MM.1S (cell line): Measurements from ENCODE around the gene ANKRD61.

Source experiments
- DNase-seq: peaks from one replicate; pipeline ENCODE4 v3.0.0-alpha.2; 2015
- H2AFZ ChIP-seq: fragments of 300-600 bp; sonication (generic); 2 replicates; pipeline ENCODE4 v1.6.0; 2016; ENCODE audit warnings: antibody characterized with exemption, low read length
- H3F3A ChIP-seq: fragments of 300-600 bp; sonication (generic); 2 replicates; pipeline ENCODE4 v1.6.1; 2016; ENCODE audit warnings: mild to moderate bottlenecking, antibody characterized with exemption, low read length, moderate library complexity, mixed read lengths; ENCODE audit not compliant: insufficient read depth
- H3K27ac ChIP-seq: fragments of 300-600 bp; sonication (generic); 2 replicates; pipeline ENCODE4 v1.5.1; 2016; ENCODE audit warnings: mild to moderate bottlenecking, low read length
- H3K27me3 ChIP-seq: fragments of 300-600 bp; sonication (generic); replicated peaks from 2 replicates; pipeline ENCODE4 v1.6.0; 2016; ENCODE audit warnings: low read length; ENCODE audit not compliant: insufficient read depth
- H3K36me3 ChIP-seq: fragments of 300-600 bp; sonication (generic); replicated peaks from 2 replicates; pipeline ENCODE4 v1.6.1; 2016; ENCODE audit warnings: mild to moderate bottlenecking, low read length, mixed read lengths; ENCODE audit not compliant: insufficient read depth
- H3K4me1 ChIP-seq: fragments of 300-600 bp; sonication (generic); 2 replicates; pipeline ENCODE4 v1.6.1; 2016; ENCODE audit warnings: low read length, mixed read lengths
- H3K4me2 ChIP-seq: fragments of 300-600 bp; sonication (generic); 2 replicates; pipeline ENCODE4 v1.6.0; 2016; ENCODE audit warnings: low read depth, low read length
- H3K4me3 ChIP-seq: fragments of 300-600 bp; sonication (generic); 2 replicates; pipeline ENCODE4 v1.5.1; 2016; ENCODE audit warnings: low read length, mixed read lengths
- H3K79me2 ChIP-seq: fragments of 300-600 bp; sonication (generic); 2 replicates; pipeline ENCODE4 v1.6.1; 2016; ENCODE audit warnings: mixed run types, low read length, mixed read lengths
- H3K9ac ChIP-seq: fragments of 300-600 bp; sonication (generic); 2 replicates; pipeline ENCODE4 v1.6.1; 2016; ENCODE audit warnings: low read length, mixed read lengths
- H3K9me2 ChIP-seq: fragments of 300-600 bp; sonication (generic); replicated peaks from 2 replicates; pipeline ENCODE4 v1.6.1; 2016; ENCODE audit warnings: mild to moderate bottlenecking, low read length, mixed read lengths; ENCODE audit not compliant: insufficient read depth
- H3K9me3 ChIP-seq: fragments of 300-600 bp; sonication (generic); replicated peaks from 2 replicates; pipeline ENCODE4 v1.6.1; 2016; ENCODE audit warnings: mild to moderate bottlenecking, low read length, mixed read lengths; ENCODE audit not compliant: insufficient read depth
- H4K20me1 ChIP-seq: fragments of 300-600 bp; sonication (generic); 2 replicates; pipeline ENCODE4 v1.6.1; 2016; ENCODE audit warnings: mild to moderate bottlenecking, low read length, moderate library complexity, mixed read lengths; ENCODE audit not compliant: insufficient read depth
- CTCF ChIP-seq: fragments of 300-600 bp; sonication (generic); IDR thresholded peaks from 2 replicates; pipeline ENCODE4 v1.5.1; 2016; ENCODE audit warnings: antibody characterized with exemption, low read length, mixed read lengths
- EZH2 ChIP-seq: fragments of 300-600 bp; sonication (generic); optimal IDR thresholded peaks from 2 replicates; pipeline ENCODE3; 2017; ENCODE audit warnings: low read depth, mild to moderate bottlenecking, antibody characterized with exemption, low read length, mixed read lengths
- EZH2phosphoT487 ChIP-seq: fragments of 300-600 bp; sonication (generic); IDR thresholded peaks from 2 replicates; pipeline ENCODE4 v1.6.1; 2018; ENCODE audit warnings: antibody characterized with exemption, low read length

The ANKRD61 gene

GRCh38 chr7:6012355-6013104, 18.6 kb upstream of the ANKRD61 start:
- Histone ChIP-seq H3K36me3 (peaks cover 4% of the 10 kb centered on the region; the same call in 1 of the 2 replicates), H3K9me3 (no peaks in the 10 kb centered on the region), H3K27me3 (no peaks in the 10 kb centered on the region), H2AFZ (no peak overlapping the region), H3K79me2 (peaks cover 54% of the 10 kb centered on the region), H3K4me1 (no peaks in the 10 kb centered on the region), H3K4me3 (no peak overlapping the region), H3K27ac (no peak overlapping the region), H4K20me1 (no peaks in the 10 kb centered on the region), H3K4me2 (no peak overlapping the region), H3K9me2 (no peaks in the 10 kb centered on the region), H3K9ac (no peak overlapping the region), H3F3A (peaks cover 5% of the 10 kb centered on the region; the same call in 1 of the 2 replicates)
- DNase-seq: no peak
- no peak for TF ChIP-seq EZH2

GRCh38 chr7:6015917-6016652, 15.1 kb upstream of the ANKRD61 start:
- no peak overlapping the region for H3K9ac ChIP-seq
- no peaks in the 10 kb centered on the region for H3K4me1 ChIP-seq
- no peak overlapping the region for H2AFZ ChIP-seq
- no peaks in the 10 kb centered on the region for H4K20me1 ChIP-seq
- no peaks in the 10 kb centered on the region for H3K9me2 ChIP-seq
- DNase-seq: no peak
- peaks cover 2% of the 10 kb centered on the region; the same call in 1 of the 2 replicates for H3F3A ChIP-seq
- TF ChIP-seq EZH2 (no peak), EZH2phosphoT487 (no peak), CTCF (no peak)
- H3K79me2 ChIP-seq: peaks cover 34% of the 10 kb centered on the region
- no peaks in the 10 kb centered on the region for H3K27me3 ChIP-seq
- H3K4me3 ChIP-seq: no peak overlapping the region
- no peak overlapping the region for H3K4me2 ChIP-seq
- H3K36me3 ChIP-seq: peaks cover 4% of the 10 kb centered on the region; the same call in 1 of the 2 replicates
- no peaks in the 10 kb centered on the region for H3K9me3 ChIP-seq
- no peak overlapping the region for H3K27ac ChIP-seq

- H3K9me3 ChIP-seq: no peaks in the 10 kb centered on the region
- no peak overlapping the region for H3K9ac ChIP-seq
- H3K4me2 ChIP-seq: no peak overlapping the region
- no peak overlapping the region for H3K27ac ChIP-seq
- peaks cover 4% of the 10 kb centered on the region; the same call in 1 of the 2 replicates for H3K36me3 ChIP-seq
- no peaks in the 10 kb centered on the region for H3K9me2 ChIP-seq
- H3K27me3 ChIP-seq: no peaks in the 10 kb centered on the region
- no peak overlapping the region for H2AFZ ChIP-seq
- no peaks in the 10 kb centered on the region for H3K4me1 ChIP-seq
- no peak overlapping the region for H3K4me3 ChIP-seq
- no peaks in the 10 kb centered on the region for H3F3A ChIP-seq
- DNase-seq: no peak
- no peaks in the 10 kb centered on the region for H4K20me1 ChIP-seq
- H3K79me2 ChIP-seq: peaks cover 29% of the 10 kb centered on the region
- TF ChIP-seq EZH2phosphoT487: no peak
- no peak for TF ChIP-seq CTCF
- TF ChIP-seq EZH2: no peak
Observed at GRCh38 chr7:6016653-6016966, 14.6 kb upstream of the ANKRD61 start.
